ENCODE results near the gene MACROH2A2.
"Not testable (repeated sequence)": the region's sequence is repeated elsewhere in the genome, so short reads cannot be mapped to it uniquely, and the experiment has no call there.

The MACROH2A2 gene

DNA sequence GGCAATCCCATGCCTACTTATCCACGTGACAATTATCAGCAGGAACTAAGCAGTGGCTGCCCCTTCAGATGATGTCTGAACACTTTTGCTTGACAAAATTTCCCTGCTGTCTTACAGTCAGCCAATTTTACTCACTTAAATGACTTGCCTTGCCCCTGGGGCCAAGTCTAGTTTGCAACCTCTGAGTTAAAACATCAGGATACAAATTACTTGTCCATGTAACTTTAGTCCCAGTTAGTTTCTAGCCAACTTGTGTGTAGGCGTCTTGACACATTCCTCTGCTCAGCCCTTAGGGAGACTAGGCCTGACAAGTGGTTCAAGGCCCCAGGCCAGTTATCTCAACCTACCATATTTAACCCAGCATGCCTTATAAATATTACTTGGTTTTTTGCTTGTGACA is 105.5 kb downstream of the MACROH2A2 start:
- DNase-seq (ENCODE audit: low spot score): no peak

DNA sequence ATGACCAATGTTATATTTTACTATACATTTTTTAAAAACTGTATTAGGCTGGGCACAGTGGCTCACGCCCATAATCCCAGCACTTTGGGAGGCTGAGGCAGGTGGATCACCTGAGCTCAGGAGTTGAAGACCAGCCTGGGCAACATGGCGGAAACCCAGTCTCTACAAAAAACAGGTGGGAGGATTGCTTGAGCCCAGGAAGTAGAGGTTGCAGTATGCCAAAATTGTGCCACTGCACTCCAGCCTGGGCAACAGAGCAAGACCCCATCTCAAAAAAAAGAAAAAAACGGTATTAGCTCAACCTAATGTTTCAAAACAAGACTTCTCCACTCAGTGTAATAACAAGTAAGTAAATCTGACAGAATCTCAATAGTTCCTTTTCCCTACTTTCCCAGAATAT is 106.7 kb downstream of the MACROH2A2 start:
- DNase-seq (ENCODE audit: low spot score): not testable (repeated sequence)

DNA sequence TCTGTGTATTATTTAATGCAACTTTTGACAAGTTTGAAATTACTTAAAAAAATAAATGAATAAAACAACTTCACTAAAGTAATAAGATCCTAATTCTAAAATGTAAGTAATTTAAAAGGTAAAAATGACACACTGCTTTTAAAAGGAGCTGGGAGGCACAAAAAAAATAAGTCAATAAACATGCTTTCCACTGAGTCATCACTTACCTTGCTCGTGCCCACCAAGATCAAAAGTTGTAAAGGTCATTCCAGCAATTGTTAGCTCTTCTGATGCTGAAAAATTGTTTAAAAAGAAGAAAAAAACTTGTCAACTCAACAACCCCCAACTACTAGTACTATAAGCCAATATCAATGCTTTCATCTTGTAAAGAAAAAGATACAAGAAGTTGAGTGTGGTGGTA is 108.2 kb downstream of the MACROH2A2 start:
- no peak for DNase-seq (ENCODE audit: low spot score)
